Measurements from ENCODE around the gene FANCC. TPM values are rescaled to one million over a fixed set of nuclear protein-coding genes. Genes with fewer than 3 reads are reported as not detected.

The FANCC gene
- total and polyA plus RNA-seq, 2 of the 13 experiments (the other 11 are each of a cell fraction or from before 2014, with no cell fraction given) = 7.4 to 8.6 TPM

DNA sequence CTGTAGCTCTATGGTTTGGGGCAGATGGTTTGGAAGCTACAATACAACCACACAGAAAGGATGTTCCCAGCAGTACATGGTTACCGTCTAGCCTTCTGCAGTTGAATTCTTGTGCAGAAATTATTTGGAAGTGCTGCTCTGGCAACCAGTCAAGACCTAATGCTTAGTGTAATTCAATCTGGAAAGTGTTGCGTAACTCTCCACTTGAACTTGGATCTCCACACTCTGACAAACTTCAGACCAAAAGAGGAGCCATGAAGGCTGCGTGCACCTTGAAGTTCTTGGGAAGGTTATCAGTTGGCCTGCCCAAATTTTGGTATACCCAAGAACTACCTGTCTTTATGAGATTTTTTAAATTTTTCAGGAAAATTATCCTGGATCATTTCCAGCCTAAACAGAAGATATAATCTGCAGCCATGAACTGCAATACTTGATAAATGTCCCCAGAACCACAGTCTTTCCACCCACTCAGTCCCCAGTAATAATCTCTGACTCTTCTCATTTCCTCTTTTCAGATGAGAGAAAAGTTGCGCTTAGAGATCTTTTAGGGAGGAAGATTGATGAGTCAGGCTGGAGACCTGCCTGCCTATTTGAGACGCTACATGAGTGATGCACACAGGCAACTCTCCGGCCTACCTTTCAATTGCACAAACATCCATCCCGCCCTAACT lies 159.9 kb downstream of the FANCC start (continued):
- TF ChIP-seq MAZ (IDR thresholded peaks at IDR 0.05; ENCODE audit: borderline replicate concordance, low read depth, low read length) (no peak), MAZ (CRISPR knock-in tag; IDR thresholded peaks at IDR 0.05; ENCODE audit: low read depth) (no peak), ZNF264 (CRISPR knock-in tag; IDR thresholded peaks at IDR 0.05) (no peak), ZNF296 (CRISPR knock-in tag; conservative IDR thresholded peaks at IDR 0.05) (no peak), CBX5 (CRISPR knock-in tag; IDR thresholded peaks at IDR 0.05; ENCODE audit: borderline replicate concordance) (no peak), SIX1 (CRISPR knock-in tag; IDR thresholded peaks at IDR 0.05; ENCODE audit: borderline replicate concordance) (peak; percentile 95), MEIS2 (CRISPR knock-in tag; IDR thresholded peaks at IDR 0.05) (no peak), ATAD3A (CRISPR knock-in tag; IDR thresholded peaks at IDR 0.05) (no peak), PBX3 (CRISPR knock-in tag; IDR thresholded peaks at IDR 0.05; ENCODE audit: borderline replicate concordance) (no peak), ZNF530 (CRISPR knock-in tag; IDR thresholded peaks at IDR 0.05; ENCODE audit: low read depth) (no peak), ZNF780A (CRISPR knock-in tag; IDR thresholded peaks at IDR 0.05) (no peak), ZNF800 (CRISPR knock-in tag; IDR thresholded peaks at IDR 0.05) (no peak), DPF2 (CRISPR knock-in tag; IDR thresholded peaks at IDR 0.05; ENCODE audit: borderline replicate concordance, low read depth) (no peak), ZNF563 (CRISPR knock-in tag; IDR thresholded peaks at IDR 0.05) (no peak), ZNF20 (CRISPR knock-in tag; IDR thresholded peaks at IDR 0.05) (no peak), ZNF891 (CRISPR knock-in tag; IDR thresholded peaks at IDR 0.05) (no peak), ZSCAN25 (CRISPR knock-in tag; IDR thresholded peaks at IDR 0.05) (no peak), ZSCAN20 (CRISPR knock-in tag; IDR thresholded peaks at IDR 0.05; ENCODE audit: borderline replicate concordance) (no peak), ZNF614 (CRISPR knock-in tag; IDR thresholded peaks at IDR 0.05; ENCODE audit: borderline replicate concordance) (no peak), HNF4A (CRISPR knock-in tag; IDR thresholded peaks at IDR 0.05) (peak; percentile 27; the same call in 1 of the 2 replicates), NFIC (IDR thresholded peaks at IDR 0.05; ENCODE audit: low read length) (no peak)
- TF ChIP-seq, protein P1, sequence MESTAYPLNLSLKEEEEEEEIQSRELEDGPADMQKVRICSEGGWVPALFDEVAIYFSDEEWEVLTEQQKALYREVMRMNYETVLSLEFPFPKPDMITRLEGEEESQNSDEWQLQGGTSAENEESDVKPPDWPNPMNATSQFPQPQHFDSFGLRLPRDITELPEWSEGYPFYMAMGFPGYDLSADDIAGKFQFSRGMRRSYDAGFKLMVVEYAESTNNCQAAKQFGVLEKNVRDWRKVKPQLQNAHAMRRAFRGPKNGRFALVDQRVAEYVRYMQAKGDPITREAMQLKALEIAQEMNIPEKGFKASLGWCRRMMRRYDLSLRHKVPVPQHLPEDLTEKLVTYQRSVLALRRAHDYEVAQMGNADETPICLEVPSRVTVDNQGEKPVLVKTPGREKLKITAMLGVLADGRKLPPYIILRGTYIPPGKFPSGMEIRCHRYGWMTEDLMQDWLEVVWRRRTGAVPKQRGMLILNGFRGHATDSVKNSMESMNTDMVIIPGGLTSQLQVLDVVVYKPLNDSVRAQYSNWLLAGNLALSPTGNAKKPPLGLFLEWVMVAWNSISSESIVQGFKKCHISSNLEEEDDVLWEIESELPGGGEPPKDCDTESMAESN (CRISPR knock-in tag; conservative IDR thresholded peaks at IDR 0.05) = no peak
